8988T (cell line): Measurements from ENCODE around the gene TOP1.
A peak's percentile ranks its signal among the peaks of the same experiment; 100 is the strongest.
"Not testable (repeated sequence)": the region's sequence is repeated elsewhere in the genome, so short reads cannot be mapped to it uniquely, and the experiment has no call there.

Experiments used
- DNase-seq: peaks from one replicate; pipeline ENCODE4 v3.0.0; 2011

The TOP1 gene

DNA sequence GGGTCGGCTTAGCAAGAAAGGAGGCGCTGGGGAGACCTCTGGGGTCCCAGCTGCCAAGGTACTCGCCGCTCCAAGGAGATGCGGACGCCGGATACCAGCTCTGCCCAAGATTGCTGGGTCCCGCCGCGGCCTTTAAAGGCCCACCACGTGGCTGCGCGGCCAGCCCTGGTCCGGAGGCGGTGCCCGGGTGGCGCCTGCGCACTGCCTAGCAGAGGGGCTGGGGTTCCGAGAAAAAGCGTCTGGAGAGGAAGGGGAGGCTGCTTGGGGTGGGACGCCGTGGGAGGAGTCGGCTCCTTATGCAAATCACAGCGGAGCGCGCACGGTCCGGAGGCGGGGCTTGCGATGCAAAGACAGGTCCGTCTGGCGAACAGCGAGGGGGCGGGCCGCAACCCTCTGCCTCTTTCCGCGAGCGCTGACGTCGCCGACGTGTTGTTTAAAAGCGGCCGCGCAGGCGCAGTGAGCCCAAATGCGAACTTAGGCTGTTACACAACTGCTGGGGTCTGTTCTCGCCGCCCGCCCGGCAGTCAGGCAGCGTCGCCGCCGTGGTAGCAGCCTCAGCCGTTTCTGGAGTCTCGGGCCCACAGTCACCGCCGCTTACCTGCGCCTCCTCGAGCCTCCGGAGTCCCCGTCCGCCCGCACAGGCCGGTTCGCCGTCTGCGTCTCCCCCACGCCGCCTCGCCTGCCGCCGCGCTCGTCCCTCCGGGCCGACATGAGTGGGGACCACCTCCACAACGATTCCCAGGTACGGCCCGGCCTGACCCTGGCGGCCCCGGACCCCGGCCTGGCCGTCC lies at the start of gene TOP1:
Gene TOP1, plus strand, starts transcription at position 464 of the 791 bp plus-strand sequence. Its CDS starts 246 bp downstream, at position 710.
- peak; percentile 98 for DNase-seq

DNA sequence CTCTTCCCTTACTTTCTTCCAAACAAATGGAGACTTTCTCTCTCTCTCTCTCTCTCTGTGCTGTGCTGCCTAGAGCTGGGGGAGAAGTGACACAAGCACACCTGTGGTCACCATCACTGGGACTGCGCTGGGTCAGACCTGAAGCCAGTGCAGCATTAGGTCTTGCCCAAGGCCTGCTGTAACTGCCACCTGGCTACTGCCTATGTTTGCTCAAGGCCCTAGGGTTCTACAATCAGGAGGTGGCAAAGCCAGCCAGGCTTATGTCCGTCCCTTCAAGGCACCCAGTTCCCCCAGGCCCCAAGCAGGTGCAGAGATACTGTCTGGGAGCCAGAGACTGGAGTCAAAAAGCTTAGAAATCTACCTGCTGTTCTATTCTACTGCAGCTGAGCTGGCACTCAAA lies 49.4 kb upstream of the TOP1 start:
- DNase-seq = no peak

DNA sequence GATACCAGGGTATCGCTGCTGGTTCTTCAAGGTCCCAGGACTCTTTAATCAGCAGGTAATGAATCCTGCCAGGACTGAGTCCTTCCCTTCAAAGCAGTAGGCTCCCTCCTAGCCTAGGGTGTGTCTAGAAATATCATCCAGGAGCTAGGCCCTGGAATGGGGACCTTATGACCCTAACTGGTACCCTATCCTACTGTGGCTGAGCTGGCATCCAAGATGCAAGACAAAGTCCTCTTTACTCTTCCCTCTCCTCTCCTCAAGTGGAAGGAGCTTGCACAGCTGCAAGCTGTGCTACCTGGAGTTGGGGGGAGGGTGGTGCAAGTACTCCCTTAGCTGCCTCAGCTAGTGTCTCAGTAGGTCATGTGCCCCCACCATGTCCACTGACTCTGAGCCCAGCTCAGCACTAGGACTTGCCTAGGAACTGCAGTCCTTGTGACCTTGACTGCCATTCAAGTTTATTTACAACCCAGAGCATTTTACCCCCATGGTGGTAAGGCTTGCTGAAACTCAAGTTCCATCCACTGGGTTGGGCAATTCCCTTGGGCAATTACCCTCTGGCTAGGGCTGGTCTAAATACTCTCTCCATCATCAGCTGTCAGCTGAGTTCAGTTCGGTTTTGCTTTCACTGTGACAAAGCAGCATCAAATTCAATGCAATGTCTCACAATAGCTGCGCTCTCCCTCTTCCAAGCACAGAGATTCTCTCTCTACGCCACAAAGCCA lies 48.4 kb upstream of the TOP1 start:
- no peak for DNase-seq

DNA sequence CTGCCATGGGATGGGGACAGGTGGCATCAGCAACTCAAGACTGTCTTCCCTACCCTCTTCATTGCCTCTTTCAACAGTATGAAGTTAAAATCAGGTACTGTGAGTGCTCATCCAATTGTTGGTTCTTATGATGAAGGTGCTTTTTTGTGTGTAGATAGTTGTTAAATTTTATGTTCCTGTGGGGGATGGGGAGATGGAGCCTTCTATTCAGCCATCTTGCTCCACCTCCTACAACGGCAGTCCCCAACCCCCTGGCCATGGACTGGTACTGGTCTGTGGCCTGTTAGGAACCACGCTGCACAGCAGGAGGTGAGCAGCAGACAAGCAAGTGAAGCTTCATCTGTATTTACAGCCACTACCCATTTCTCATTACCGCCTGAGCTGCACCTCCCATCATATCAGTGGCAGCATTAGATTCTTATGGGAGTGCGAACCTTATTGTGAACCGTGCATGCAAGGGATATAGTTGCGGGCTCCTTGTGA lies 47.8 kb upstream of the TOP1 start:
- DNase-seq = no peak

DNA sequence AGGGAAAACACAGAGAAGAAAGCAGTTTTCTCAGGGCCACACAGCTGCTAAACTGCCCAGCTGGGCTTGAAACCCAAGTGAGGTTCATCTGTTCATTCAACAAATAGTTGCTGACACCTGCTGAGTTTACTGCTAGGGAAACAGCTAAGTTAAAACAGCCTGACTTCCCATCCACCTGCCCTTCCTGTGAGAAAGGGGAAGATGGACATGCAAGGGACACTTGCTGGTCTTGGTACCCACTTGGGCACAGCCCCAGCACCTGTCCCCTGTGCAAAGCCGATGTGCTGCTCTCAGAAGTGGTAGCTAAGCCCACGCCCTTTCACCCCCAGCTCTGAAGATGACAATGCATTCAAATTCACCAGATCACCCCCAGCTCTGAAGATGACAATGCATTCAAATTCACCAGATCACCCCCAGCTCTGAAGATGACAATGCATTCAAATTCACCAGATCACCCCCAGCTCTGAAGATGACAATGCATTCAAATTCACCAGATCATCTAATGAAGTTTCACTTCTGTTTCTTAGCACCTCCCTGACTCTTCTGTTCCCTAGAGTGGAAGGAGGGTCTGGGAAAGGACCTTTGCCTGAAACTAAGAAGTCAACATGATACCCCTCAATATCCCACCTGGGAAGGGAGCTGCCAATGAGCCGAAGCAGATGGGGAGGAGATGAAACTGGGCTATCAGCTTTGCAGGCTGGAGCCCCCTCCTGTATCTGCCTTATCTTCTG lies 46.0 kb upstream of the TOP1 start:
- no peak for DNase-seq

DNA sequence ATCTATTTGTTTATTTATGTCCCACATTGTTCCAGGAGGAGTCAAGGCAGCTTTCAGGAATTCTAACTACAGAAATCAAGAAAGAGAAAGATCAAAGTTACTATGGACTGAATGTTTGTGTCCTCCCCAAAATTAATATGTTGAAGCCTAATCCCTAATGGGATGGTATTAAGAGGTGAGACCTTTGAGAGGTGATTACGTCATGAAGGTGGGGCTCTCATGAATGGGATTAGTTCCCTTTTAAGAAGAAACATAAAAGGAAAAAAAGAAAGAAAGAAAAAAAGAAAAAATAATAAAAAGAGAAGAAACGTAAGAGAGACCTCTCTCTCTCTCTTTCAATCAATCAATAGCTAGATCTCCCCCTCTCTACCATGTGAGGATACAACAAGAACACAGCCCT lies 44.7 kb upstream of the TOP1 start:
- DNase-seq = no peak

DNA sequence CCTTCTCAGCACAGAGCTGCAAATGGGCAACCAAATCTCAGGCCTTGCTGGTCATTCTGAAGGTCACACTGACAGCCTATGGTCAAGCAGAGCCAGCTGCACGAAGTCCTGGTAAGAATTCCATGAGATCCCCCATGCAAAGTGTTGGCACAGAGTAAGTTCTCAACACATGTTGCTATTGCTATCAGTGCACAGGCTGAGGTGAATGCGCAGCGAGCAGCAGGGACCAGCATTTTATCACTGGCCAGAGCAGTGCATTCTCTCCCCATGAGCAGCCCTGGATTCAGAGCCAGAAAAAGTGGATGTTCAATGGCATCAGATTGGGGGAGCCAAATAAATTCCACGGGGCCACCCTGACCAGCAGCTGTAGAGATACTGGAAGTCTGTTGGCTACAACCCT lies 44.1 kb upstream of the TOP1 start:
- DNase-seq = no peak

DNA sequence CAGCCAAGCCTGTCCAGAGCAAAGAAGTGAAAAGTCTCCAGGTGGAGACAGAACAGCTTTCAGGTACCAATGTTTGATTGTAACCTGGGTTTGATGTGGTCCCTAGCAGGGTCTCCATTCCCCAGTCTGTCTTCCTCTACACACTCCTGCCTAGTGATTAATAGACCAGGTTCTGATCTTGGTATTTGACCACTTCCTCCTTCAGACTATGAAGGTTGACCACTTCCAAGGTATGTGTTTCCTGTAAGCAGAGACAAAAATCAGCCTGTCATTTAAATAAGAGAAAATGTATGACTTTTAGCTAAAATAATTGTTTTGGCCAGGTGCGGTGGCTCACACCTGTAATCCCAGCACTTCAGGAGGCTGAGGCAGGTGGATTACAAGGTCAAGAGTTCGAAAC lies 41.8 kb upstream of the TOP1 start:
- no peak for DNase-seq

DNA sequence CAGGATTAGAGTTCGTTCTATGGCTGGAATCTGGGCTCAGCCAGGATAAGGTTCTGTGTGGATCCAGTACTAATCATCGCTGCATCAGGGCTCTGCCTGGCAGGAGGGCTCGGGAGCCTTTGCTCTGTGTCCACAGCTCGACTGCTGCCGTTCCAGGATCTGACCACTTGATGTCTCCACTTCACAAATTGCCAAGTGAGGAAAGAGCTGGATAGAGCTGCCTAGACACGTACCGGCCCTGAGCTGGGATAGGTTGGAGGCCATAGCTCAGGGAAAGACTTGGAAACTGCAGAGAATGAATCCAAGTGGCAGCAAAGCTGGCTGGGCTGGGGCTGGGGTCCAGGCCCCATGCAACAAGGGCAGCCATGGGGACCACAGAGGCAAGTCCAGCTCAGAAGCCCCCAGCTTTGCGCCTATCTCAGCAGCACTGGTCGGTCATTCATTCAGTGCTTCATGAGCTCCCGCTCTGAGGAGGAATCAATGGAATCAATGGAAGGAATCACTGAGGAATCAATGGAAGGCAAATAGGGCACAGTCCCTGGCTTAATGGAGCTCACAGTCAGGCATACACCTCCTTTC lies 38.0 kb upstream of the TOP1 start:
- DNase-seq = peak; percentile 78

DNA sequence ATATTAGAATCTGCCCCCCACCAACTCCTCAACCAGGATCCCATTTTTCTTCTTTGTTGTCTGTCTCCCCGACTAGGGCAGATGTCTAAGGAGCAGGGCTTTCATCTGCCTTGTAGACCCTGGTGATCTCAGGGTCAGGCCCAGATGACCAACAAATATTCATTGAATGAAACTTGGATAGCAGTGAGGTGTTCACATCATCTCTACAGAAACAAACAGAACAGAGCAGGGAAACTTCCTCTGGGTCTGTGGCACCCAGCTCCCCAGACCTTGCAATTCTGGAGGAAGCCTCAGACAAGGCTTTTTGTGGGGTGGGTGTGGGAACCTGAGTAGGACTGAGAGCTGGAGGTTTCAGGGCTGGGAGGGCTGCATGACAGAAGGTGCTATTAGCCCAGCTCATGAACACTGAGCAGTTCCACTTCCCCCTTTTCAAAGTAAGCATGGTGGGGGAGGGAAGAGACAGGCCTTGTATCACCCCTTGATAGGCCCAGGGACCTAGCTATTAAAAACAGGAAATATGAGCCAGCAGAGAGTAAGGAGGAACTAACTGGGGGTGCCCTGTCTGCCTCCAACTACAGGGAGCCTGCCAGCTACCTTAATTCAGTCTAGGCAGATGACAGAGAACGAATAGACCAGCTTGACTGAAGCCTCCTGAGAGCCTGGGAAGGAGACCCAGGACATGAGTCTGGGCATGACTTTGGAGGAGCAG lies 37.3 kb upstream of the TOP1 start:
- DNase-seq = no peak

DNA sequence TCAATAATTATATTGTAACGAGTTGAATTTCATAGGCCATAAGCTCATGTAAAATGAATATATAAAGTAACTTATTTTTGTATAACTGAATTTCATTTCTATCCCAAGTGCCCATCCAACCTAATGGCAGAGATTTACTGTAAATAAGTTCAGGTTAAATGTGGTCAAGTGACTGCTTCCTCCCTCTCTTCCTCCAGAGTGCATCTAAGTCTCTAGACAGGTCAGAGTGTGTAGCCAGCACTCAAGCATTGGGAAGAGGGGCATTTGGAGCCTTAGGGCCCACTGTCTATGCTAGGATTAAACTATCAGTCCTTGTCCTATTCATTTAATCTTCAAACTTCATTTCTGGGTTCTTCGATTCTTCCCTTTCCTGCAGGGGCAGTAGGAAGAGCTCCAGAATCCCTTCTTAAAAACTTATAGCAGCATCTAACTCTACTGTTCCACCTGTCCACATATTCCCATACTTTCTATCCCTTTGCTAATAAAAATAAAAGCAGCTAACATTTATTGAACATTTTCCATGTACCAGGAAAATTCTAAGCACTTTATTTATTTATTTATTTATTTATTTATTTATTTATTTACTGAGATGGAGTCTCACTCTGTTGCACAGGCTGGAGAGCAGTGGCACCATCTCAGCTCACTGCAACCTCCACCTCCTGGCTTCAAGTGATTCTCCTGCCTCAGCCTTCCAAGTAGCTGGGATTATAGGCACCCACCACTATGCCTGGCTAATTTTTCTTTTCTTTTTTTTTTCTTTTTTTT lies 36.1 kb upstream of the TOP1 start:
- DNase-seq = no peak

DNA sequence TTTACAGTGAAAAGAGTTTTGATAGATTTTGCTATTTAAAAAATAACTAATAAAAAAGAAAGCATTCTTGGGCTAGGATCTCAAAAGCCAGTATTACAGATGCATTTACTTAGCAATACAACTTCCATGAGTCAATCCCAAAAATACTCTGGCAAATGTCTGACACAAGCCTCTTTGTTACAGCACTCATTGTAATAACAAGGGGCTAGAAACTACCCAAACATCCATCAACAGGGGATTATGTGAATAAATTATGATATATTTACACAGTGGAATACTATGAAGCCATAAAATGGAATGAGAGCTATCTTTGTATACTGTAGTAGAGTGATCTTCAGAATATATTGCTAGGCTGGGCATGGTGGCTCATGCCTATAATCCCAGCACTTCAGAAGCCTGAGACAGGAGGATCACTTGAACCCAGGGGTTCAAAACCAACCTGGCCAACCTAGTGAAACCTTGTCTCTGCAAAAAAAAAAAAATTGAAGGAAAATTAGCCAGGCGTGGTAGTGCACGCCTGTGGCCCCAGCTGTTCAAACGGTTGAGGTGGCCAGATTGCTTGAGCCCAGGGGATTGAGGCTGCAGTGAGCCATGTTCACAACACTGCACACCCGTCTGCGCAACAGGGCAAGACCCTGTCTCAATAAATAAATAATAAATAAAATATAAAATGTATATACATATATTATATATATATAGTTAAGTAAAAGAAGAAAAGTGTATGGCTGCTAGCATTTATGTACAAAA lies 34.7 kb upstream of the TOP1 start:
- no peak for DNase-seq

DNA sequence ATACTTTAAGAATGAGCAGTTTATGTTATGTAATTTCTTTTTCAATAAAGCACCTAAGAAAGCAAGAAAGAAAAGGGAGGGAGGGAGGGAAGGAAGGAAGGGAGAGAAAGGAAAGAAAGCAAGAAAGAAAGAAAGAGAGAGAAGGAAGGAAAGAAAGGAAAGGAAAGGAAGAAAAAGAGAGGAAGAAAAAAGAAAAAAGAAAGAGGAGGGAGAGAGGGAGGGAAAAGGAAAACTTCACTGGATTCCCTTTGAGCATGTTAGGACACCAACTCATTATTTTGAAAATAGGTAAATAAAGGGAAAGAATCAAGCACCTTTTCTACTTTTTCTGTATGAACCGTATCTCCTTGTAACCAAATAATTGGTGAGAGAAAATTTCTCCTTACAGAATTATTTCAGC lies 32.3 kb upstream of the TOP1 start:
- no peak for DNase-seq

DNA sequence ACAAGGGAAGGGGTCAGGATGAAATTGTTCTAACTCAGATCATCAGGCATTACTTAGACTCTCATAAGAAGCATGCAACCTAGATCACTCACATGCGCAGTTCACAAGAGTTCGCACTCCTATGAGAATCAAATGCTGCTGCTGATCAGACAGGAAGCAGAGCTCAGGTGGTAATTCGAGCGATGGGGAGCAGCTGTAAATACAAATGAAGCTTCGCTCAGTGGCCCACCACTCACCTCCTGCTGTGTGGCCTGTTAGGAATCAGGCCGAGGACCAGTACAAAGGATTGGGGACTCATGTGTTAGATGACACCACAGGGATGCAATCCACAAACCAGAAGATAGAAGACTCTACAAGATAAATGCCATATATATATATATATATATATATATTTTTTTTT lies 31.5 kb upstream of the TOP1 start:
- DNase-seq = no peak

DNA sequence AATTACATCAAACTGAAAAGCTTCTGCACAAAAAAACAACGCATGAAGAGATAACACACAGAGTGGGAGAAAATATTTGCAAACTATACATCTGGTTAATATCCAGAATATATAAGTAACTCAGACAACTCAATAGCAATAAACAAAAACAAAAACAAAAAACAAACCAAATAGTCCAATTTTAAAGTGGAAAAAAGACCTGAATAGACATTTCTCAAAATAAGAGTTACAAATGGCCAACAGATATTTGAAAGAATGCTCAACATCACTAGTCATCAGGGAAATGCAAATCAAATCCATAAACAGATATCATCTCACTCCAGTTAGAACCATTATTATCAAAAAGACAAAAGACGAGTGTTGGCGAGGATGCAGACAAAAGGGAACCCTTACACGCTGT lies 28.8 kb upstream of the TOP1 start:
- DNase-seq = no peak

DNA sequence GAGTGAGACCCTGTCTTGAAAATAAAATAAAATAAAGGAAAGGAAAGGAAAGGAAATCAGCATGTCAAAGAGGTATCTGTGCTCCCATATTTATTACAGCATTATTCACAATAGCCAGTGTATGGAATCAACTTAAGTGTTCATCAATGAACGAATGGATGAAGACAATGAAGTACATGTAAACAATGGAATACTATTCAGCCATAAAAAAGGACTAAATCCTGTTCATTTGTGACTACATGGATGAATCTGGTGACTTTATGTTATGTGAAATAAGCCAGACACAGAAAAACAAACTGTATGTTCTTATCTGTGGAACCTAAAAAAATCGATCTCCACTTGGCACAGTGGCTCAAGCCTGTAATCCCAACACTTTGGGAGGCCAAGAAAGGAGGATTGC lies 28.0 kb upstream of the TOP1 start:
- DNase-seq = no peak

DNA sequence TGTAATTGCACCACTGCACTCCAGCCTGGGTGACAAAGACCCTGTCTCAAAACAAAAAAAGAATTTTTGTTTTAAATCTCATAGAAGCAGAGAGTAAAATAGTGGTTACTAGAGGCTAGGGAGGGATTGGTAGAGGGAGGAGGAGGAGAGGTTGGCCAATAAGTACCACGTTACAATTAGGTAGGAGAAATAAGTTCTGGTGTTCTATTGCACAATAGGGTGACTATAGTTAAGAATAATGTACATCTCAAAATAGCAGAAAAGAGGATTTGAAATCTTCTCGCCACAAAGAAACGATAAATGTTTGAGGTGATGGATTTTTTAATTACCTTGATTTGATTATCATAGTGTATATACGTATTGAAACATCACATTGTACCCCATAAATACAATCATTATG lies 27.1 kb upstream of the TOP1 start:
- DNase-seq = no peak

DNA sequence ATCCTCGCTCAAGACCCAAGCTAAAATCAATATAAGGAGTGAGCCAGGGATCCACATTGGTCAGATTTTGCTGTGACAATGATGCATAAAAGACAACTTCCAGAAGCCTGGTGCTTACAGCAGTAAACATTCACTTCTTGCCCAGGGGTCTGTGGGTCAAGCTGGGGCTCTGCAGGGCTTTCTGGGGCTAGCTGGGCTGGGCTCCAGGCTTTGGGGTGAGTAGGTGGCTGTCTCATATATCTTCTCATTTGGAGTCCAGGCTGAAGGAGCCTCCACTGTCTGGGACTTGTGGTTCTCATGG lies 25.8 kb upstream of the TOP1 start:
- DNase-seq = no peak

DNA sequence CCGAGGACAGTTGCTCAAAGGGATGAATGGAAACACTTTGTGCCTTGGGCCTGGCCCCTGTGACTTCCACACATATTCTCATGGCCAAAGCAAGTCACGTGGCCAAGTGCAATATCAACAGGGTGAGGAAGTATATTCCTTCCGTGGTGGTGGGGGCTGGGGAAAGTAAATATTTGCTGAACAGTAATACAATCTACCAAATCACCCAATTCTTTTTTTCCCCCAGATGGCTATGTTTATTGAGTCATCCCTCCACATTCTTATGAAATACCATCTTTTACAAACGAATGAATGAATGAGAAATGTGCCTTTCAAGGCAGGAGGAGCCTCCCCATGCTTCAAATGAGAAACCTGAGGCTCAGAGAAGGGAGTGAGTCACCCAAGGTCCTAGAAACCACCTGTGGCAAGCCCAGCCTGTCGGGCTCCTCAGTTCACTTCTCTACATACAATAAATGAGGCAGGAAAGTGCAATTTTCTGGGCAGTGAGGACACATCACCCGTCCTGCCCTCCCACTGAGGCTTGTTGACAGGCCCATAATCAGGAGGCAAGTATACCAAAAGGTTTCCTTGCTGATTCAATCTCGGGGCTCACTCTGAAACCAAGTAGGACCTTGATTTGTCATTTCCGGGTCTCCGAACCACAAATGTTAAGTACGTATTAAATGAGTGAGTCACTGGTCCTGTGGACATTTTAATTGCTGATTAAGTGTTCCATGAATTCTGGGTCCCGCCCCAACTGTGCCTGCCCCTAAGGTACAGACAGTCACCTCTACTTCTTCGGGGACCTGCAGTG lies 25.3 kb upstream of the TOP1 start:
- DNase-seq = no peak

DNA sequence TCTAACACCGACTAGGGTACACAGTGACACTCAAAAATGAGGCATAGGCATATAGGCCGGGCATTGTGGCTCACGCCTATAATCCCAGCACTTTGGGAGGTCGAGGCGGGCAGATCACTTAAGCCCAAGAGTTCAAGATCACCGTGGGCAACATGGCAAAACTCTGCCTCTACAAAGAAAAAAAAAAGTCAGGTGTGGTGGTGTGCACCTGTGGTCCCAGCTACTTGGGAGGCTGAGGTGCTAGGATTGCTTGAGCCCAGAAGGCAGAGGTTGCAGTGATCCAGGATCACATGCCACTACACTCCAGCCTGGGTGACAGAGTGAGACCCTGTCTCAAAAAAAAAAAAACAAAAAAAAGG lies 24.7 kb upstream of the TOP1 start:
- DNase-seq = not testable (repeated sequence)
